NCI-H510A treated with DMSO at 0.1 percent for 48 hours (cell line): ENCODE data around the gene AK1.

Source experiments
- DNase-seq: peaks from one replicate; lab custom pipeline; 2025; lab: John Stamatoyannopoulos, UW

Gene AK1

GRCh38 chr9:127817881-127818434 lies 59.5 kb downstream of the AK1 start:
- no peak for DNase-seq

GRCh38 chr9:127816728-127817127 lies 60.7 kb downstream of the AK1 start:
- DNase-seq, result no peak
